ENCODE results near the gene ZNF784. TPM values are rescaled to one million over a fixed set of nuclear protein-coding genes. Genes with fewer than 3 reads are reported as not detected.

The ZNF784 gene
- total RNA-seq, 1 experiment from 2014 or later, result 9.9 TPM

DNA sequence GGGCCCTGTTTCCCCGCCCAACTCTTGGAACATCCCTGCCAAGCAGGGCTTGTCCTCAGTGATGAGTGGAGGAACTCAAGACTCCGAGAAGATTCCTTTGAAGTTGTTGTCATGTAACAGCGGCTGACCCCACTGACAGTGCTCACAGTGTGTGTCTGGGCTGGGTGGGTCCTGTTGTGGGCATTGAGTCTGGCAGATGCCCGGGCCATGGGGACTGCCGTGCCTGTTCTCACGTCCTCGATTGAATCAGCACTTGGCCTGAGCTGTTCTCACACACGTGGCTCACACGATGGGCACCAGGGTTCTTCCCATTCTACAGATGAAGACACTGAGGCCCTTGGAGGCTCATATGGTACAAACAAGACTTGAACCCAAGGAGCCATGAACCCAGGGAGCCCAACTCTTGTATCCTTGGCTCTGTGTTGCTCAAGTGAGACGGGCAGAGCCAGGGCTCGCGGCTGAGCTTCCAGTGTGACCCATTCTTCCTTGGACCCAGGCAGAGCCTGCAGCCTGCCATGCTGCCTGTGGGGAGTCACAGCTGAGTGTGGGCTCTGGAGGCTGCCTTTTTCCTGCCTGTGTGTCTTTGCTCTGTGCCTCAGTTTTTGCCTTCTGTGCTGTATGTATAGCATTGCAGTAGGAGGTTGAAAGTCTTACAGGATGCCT lies 42.1 kb upstream of the ZNF784 start:
- Mint-ChIP-seq H3K9me3 (no peaks in the 10 kb centered on the region), H3K27ac (no peak overlapping the region), H3K27me3 (ENCODE audit: low read depth) (no peaks in the 10 kb centered on the region; the same call in 1 of the 2 replicates), H3K36me3 (peaks cover 64% of the 10 kb centered on the region), H3K4me3 (no peak overlapping the region), H3K4me1 (peaks cover 11% of the 10 kb centered on the region)
- ChIA-PET POLR2A (no interaction called here), CTCF (interaction anchor here (0.6 to 1.0 kb wide), 2 partner anchors 12 kb away, joined by 3 to 4 read pairs; partner anchors contain the start of gene U2AF2)
- no peak for TF ChIP-seq E2F5 (CRISPR knock-in tag; IDR thresholded peaks at IDR 0.05)
- TF ChIP-seq, protein P1, sequence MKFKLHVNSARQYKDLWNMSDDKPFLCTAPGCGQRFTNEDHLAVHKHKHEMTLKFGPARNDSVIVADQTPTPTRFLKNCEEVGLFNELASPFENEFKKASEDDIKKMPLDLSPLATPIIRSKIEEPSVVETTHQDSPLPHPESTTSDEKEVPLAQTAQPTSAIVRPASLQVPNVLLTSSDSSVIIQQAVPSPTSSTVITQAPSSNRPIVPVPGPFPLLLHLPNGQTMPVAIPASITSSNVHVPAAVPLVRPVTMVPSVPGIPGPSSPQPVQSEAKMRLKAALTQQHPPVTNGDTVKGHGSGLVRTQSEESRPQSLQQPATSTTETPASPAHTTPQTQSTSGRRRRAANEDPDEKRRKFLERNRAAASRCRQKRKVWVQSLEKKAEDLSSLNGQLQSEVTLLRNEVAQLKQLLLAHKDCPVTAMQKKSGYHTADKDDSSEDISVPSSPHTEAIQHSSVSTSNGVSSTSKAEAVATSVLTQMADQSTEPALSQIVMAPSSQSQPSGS (CRISPR knock-in tag; IDR thresholded peaks at IDR 0.05; ENCODE audit: borderline replicate concordance, low read depth), result no peak
- no peak for TF ChIP-seq HMGXB4 (CRISPR knock-in tag; IDR thresholded peaks at IDR 0.05)
- no peak for TF ChIP-seq FOXK1 (CRISPR knock-in tag; IDR thresholded peaks at IDR 0.05)
- no peak for TF ChIP-seq MXD4 (CRISPR knock-in tag; IDR thresholded peaks at IDR 0.05; ENCODE audit: borderline replicate concordance)
- no peak for TF ChIP-seq RELA (CRISPR knock-in tag; IDR thresholded peaks at IDR 0.05; ENCODE audit: borderline replicate concordance)
- no peak for TF ChIP-seq TCF7 (CRISPR knock-in tag; IDR thresholded peaks at IDR 0.05; ENCODE audit: low read depth)
- no peak for TF ChIP-seq FOXP4 (CRISPR knock-in tag; IDR thresholded peaks at IDR 0.05)
- no peak for TF ChIP-seq CDX4 (CRISPR knock-in tag; IDR thresholded peaks at IDR 0.05; ENCODE audit: borderline replicate concordance)
- TF ChIP-seq RORB (CRISPR knock-in tag; IDR thresholded peaks at IDR 0.05), result no peak
- TF ChIP-seq, protein P2, sequence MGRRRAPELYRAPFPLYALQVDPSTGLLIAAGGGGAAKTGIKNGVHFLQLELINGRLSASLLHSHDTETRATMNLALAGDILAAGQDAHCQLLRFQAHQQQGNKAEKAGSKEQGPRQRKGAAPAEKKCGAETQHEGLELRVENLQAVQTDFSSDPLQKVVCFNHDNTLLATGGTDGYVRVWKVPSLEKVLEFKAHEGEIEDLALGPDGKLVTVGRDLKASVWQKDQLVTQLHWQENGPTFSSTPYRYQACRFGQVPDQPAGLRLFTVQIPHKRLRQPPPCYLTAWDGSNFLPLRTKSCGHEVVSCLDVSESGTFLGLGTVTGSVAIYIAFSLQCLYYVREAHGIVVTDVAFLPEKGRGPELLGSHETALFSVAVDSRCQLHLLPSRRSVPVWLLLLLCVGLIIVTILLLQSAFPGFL (CRISPR knock-in tag; IDR thresholded peaks at IDR 0.05; ENCODE audit: borderline replicate concordance), result no peak
- DNase-seq (ENCODE audit: low spot score) (no peak), ATAC-seq (no peak)

DNA sequence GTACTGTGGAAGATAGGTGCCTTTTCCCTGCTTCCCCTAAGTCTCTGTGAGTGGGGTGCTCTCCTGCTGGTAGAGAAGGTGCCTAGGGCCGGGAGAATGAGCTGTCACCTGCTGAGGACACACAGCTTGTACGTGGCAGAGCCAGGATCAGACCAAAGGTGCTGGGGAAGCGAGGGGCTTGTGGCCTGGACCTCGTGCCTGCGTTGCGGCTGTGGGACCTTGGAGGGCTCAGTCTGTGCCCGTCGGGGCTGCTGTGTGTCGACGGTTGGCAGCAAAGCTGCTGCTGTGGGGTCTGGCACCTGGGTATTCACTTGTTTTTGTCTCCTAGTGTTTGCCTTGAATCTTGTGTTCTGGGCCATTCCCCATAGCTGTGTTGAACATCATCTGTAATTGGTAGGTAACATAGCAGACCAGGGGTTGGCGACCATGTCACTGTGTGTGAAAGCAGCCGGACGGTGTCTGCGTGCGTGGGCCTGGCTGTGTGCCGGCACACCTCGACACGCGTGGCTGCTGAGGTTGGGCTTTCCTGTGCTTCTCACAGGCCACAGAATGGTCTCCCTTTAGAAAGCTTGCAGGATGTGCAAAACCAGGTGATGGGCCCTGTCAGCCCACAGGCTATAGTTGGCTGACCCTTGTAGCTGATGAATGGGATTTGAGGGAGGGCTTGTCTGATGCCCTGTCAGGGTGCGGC lies 39.6 kb upstream of the ZNF784 start:
- TF ChIP-seq SP1 (CRISPR knock-in tag; conservative IDR thresholded peaks at IDR 0.05) (no peak), IRF1 (CRISPR knock-in tag; IDR thresholded peaks at IDR 0.05) (no peak), ZNF671 (CRISPR knock-in tag; IDR thresholded peaks at IDR 0.05) (no peak), TP53 (CRISPR knock-in tag; IDR thresholded peaks at IDR 0.05) (no peak)
- Mint-ChIP-seq H3K36me3 (peaks cover 57% of the 10 kb centered on the region), H3K27me3 (ENCODE audit: low read depth) (no peaks in the 10 kb centered on the region; the same call in 1 of the 2 replicates), H3K27ac (no peak overlapping the region), H3K4me1 (peaks cover 3% of the 10 kb centered on the region), H3K9me3 (no peaks in the 10 kb centered on the region), H3K4me3 (no peak overlapping the region)
- ATAC-seq (no peak), DNase-seq (ENCODE audit: low spot score) (no peak)
- ChIA-PET POLR2A (interaction anchor here (2.1 kb wide), 1 partner anchor 11 kb away, joined by 5 read pairs; no protein-coding TSS in a partner anchor), CTCF (no interaction called here)
